K562 (cell line): ENCODE results near the gene TOPORS. TPM values are rescaled to one million over a fixed set of nuclear protein-coding genes. Genes with fewer than 3 reads are reported as not detected.

Experiments used
- CHD2 ChIP-seq: IDR thresholded peaks from 2 replicates; pipeline ENCODE4 v1.6.1; 2011; ENCODE audit warnings: low read depth, low read length
- HDAC1 ChIP-seq, 2 experiments: fragments of 450-650 bp; IDR thresholded peaks; 2 replicates each; pipeline ENCODE4 v1.6.1; 2016 to 2017; ENCODE audit warnings: inconsistent platforms in 1 of 2, mild to moderate bottlenecking in 1 of 2, moderate library complexity in 1 of 2
- MYC ChIP-seq, 2 experiments: fragments of 250-450 bp in 1 of 2; sonication (Bioruptor Pico) in 1 of 2; IDR thresholded peaks; 2 replicates each; pipeline versions ENCODE4 v1.5.1 to v1.6.1; 2012 to 2021; ENCODE audit warnings: low read depth in 2 of 2, borderline replicate concordance in 1 of 2, improper control_type of control experiment in 1 of 2, low read length in 1 of 2, mild to moderate bottlenecking in 1 of 2, moderate library complexity in 1 of 2
- PCBP1 ChIP-seq: fragments of 200-400 bp; formaldehyde crosslinking; IDR thresholded peaks from 2 replicates; pipeline ENCODE4 v1.6.1; 2018; ENCODE audit warnings: mild to moderate bottlenecking, low read depth, low read length; ENCODE audit not compliant: poor library complexity, severe bottlenecking
- PHF20 ChIP-seq: fragments of 450-650 bp; IDR thresholded peaks from 2 replicates; pipeline ENCODE4 v1.6.1; 2018; ENCODE audit not compliant: partially characterized antibody
- SUPT5H ChIP-seq: fragments of 450-650 bp; IDR thresholded peaks from 2 replicates; pipeline ENCODE4 v1.6.1; 2016
- ZNF584 ChIP-seq: fragments of 200-800 bp; sonication (Bioruptor generic); IDR thresholded peaks from 2 replicates; pipeline ENCODE4 v1.6.1; 2016; ENCODE audit warnings: low read depth, mild to moderate bottlenecking, missing genetic modification characterization, missing compliant biosample characterization
- polyA plus RNA-seq, 8 experiments: library from polyadenylated mRNA; depleted of rRNA in 4 of 8; stranded (reverse) in 5 of 8; unstranded in 3 of 8; fragments of >200 nt; fragmentation: Nextera tagmentation in 2 of 8; fragmentation: Illumina TruSeq in 1 of 8; extraction: Ambion mirVana in 2 of 8; extraction: Trizol in 1 of 8; gene quantifications; 2 replicates each; pipeline versions ENCODE4 v1.2.1 to v1.2.3, GENCODE V29; 2011 to 2014; ENCODE audit warnings: inconsistent platforms in 1 of 8, missing spikeins in 1 of 8
- total RNA-seq, 7 experiments: library from RNA; depleted of rRNA in 6 of 7; stranded (reverse); fragments of >200 nt in 6 of 7; fragmentation: Illumina TruSeq in 2 of 7; extraction: Trizol in 2 of 7; gene quantifications; 2 replicates each; pipeline versions ENCODE4 v1.2.1 to v1.2.3, GENCODE V29; 2011 to 2021; ENCODE audit warnings: low replicate concordance in 1 of 7
- TF ChIP-seq, protein P1 (sequence below), 2 experiments: fragments of 450-650 bp; conservative IDR thresholded peaks; 2 replicates each; pipeline ENCODE4 v1.6.1; 2017; ENCODE audit warnings: mild to moderate bottlenecking in 2 of 2, moderate library complexity in 2 of 2
- TF ChIP-seq, protein P2 (sequence below), 2 experiments: IDR thresholded peaks; 2 replicates each; pipeline ENCODE4 v1.6.1; 2012; ENCODE audit warnings: improper control_type of control experiment in 2 of 2, low read depth in 2 of 2, low read length in 2 of 2, borderline replicate concordance in 1 of 2

The TOPORS gene
- total and polyA plus RNA-seq, 9 of the 15 experiments (the other 6 are each of a cell fraction or from before 2014, with no cell fraction given) = 4.3 to 19.6 (median 9.9) TPM

DNA sequence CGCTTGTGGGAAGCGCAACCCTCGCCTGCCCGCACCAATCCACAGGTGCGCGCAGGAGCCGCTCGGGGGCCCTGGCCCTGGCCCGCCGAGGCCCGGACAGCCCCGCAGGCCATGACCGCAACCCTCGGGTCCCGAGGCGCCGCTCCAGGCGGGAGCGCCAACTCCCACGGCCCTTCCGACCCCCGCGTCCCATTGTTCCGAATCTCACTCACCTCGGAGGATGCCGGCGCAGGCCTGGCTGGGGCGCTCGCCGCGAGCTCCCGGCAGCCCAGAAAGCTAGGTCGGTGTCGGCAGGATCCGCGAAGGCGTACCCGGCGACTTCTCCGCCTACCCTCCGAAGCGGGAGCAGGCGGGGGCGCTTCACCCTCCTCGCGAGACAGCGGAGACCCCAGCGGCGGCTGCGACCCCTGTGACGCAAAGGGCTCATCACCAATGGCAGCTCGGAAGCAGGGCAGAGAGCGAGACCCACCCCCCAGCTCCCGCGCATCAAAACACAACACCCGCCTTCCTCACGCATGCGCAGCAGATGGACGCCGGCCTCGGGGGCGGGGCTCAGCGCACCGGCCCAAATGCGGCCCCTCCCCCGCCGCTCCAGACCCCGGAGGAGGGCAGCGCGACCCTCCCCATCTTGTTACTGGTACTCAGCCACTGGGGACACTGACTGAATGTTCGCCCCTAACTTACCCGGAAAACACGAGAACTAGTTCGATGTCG lies 1.7 kb downstream of the TOPORS start (continued):
- TF ChIP-seq, protein P1, sequence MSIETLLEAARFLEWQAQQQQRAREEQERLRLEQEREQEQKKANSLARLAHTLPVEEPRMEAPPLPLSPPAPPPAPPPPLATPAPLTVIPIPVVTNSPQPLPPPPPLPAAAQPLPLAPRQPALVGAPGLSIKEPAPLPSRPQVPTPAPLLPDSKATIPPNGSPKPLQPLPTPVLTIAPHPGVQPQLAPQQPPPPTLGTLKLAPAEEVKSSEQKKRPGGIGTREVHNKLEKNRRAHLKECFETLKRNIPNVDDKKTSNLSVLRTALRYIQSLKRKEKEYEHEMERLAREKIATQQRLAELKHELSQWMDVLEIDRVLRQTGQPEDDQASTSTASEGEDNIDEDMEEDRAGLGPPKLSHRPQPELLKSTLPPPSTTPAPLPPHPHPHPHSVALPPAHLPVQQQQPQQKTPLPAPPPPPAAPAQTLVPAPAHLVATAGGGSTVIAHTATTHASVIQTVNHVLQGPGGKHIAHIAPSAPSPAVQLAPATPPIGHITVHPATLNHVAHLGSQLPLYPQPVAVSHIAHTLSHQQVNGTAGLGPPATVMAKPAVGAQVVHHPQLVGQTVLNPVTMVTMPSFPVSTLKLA (conservative IDR thresholded peaks at IDR 0.05) = peak; percentile 40 to 52; a peak in 3 of 4 replicates
- 0 out of 4 replicates have a peak, but pooled peaks of 1 of the 2 experiments have one; percentile 18 for TF ChIP-seq HDAC1 (IDR thresholded peaks at IDR 0.05)
- no peak for TF ChIP-seq ZNF584 (CRISPR knock-in tag)
- peak; percentile 86 for TF ChIP-seq CHD2
- peak; percentile 53 for TF ChIP-seq PCBP1
- no peak for TF ChIP-seq PHF20
- no peak for TF ChIP-seq SUPT5H
- TF ChIP-seq MYC (IDR thresholded peaks at IDR 0.05; ENCODE audit: low read depth, low read length) = 0 out of 2 replicates have a peak, but pooled peaks have one; percentile 4
- TF ChIP-seq MYC (CRISPR knock-in tag; IDR thresholded peaks at IDR 0.05; ENCODE audit: borderline replicate concordance, low read depth) = no peak
- TF ChIP-seq, protein P2, sequence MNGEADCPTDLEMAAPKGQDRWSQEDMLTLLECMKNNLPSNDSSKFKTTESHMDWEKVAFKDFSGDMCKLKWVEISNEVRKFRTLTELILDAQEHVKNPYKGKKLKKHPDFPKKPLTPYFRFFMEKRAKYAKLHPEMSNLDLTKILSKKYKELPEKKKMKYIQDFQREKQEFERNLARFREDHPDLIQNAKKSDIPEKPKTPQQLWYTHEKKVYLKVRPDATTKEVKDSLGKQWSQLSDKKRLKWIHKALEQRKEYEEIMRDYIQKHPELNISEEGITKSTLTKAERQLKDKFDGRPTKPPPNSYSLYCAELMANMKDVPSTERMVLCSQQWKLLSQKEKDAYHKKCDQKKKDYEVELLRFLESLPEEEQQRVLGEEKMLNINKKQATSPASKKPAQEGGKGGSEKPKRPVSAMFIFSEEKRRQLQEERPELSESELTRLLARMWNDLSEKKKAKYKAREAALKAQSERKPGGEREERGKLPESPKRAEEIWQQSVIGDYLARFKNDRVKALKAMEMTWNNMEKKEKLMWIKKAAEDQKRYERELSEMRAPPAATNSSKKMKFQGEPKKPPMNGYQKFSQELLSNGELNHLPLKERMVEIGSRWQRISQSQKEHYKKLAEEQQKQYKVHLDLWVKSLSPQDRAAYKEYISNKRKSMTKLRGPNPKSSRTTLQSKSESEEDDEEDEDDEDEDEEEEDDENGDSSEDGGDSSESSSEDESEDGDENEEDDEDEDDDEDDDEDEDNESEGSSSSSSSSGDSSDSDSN (IDR thresholded peaks at IDR 0.05; ENCODE audit: borderline replicate concordance in 1 of 2, low read depth in 2 of 2, low read length in 2 of 2) = 0 out of 4 replicates have a peak, but pooled peaks have one; percentile 41 to 60
